K562 (cell line): ENCODE results near the gene ASB7. TPM values are rescaled to one million over a fixed set of nuclear protein-coding genes. Genes with fewer than 3 reads are reported as not detected.

Experiments
- ATAC-seq: fragments of 200-7000 bp; cut with Tn5 transposase; 3 replicates; pipeline ENCODE4 v1.9.1; 2020; ENCODE audit warnings: moderate library complexity
- BruUV-seq: library from RNA; stranded (reverse); fragments of 400-500 nt; replicated peaks from 2 replicates; lab custom pipeline; 2021; lab: Mats Ljungman, UMichigan
- CTCF ChIA-PET: fragments of 300-600 bp; formaldehyde crosslinking; extraction: SDS; loops from one replicate; lab custom pipeline; 2021; ENCODE audit warnings: low intra/inter-chr PET ratio; lab: Yijun Ruan, JAX
- POLR2A ChIA-PET: fragments of 300-600, 350-650 bp; sonication (Branson Sonifier 250); formaldehyde crosslinking; extraction: SDS; loops from one replicate; lab custom pipeline; 2021; ENCODE audit warnings: antibody characterized with exemption, inconsistent platforms; lab: Yijun Ruan, JAX
- DNase-seq, 4 experiments: peaks; one replicate each; pipeline versions ENCODE4 v3.0.0 to v3.0.0-alpha.2; 2011 to 2018; ENCODE audit warnings: low spot score in 3 of 4, mixed read lengths in 3 of 4; ENCODE audit errors: extremely low read depth in 1 of 4
- FAIRE-seq: peaks from 2 replicates; lab custom pipeline; 2011; peaks lifted over from hg19 to GRCh38; lab: Jason Lieb, UNC
- H2AFZ ChIP-seq: 2 replicates; pipeline ENCODE4 v1.6.0; 2011; ENCODE audit warnings: low read depth, low read length, control low read depth, inconsistent platforms
- H3K27ac ChIP-seq: fragments of 200-600 bp; 3 replicates; pipeline ENCODE4 v1.8.0; 2011; ENCODE audit warnings: low read depth, mild to moderate bottlenecking, control low read depth, inconsistent platforms, low read length, moderate library complexity, mixed read lengths; ENCODE audit errors: extremely low read depth
- H3K27me3 ChIP-seq, 2 experiments: fragments of 300-600 bp in 1 of 2; 2 replicates in 1 of 2; 3 replicates in 1 of 2; pipeline versions ENCODE4 v1.6.0 to v1.8.0; 2011; ENCODE audit warnings: inconsistent platforms in 2 of 2, low read length in 2 of 2, mild to moderate bottlenecking in 1 of 2, mixed read lengths in 1 of 2, moderate library complexity in 1 of 2; ENCODE audit not compliant: control insufficient read depth in 2 of 2, insufficient read depth in 2 of 2
- H3K36me3 ChIP-seq: fragments of 300-600 bp; 3 replicates; pipeline ENCODE4 v1.8.0; 2011; ENCODE audit warnings: mild to moderate bottlenecking, low read length, inconsistent platforms; ENCODE audit not compliant: control insufficient read depth, insufficient read depth
- H3K4me1 ChIP-seq, 2 experiments: fragments of 200-600 bp in 1 of 2; replicated peaks in 1 of 2; 2 replicates in 1 of 2; 3 replicates in 1 of 2; pipeline versions ENCODE4 v1.5.1 to v1.8.0; 2011; ENCODE audit warnings: inconsistent platforms in 2 of 2, low read length in 2 of 2, mild to moderate bottlenecking in 1 of 2, mixed read lengths in 1 of 2, moderate library complexity in 1 of 2; ENCODE audit not compliant: control insufficient read depth in 2 of 2, insufficient read depth in 2 of 2
- H3K4me2 ChIP-seq: 2 replicates; pipeline ENCODE4 v1.6.1; 2011; ENCODE audit warnings: low read length, control low read depth, inconsistent platforms, mixed read lengths; ENCODE audit not compliant: insufficient read depth
- H3K4me3 ChIP-seq: fragments of 200-600 bp; sonication (generic), shearing (Covaris generic); 2 replicates; pipeline ENCODE4 v1.5.1; 2016; ENCODE audit warnings: control low read depth, inconsistent platforms
- H3K79me2 ChIP-seq: fragments of 200-600 bp; 3 replicates; pipeline ENCODE4 v1.8.0; 2011; ENCODE audit warnings: low read length, inconsistent platforms; ENCODE audit not compliant: control insufficient read depth, insufficient read depth
- H3K9ac ChIP-seq, 2 experiments: 2 replicates each; pipeline versions ENCODE4 v1.6.0 to v1.6.1; 2011; ENCODE audit warnings: low read depth in 2 of 2, low read length in 2 of 2, control low read depth in 1 of 2, inconsistent platforms in 1 of 2, mild to moderate bottlenecking in 1 of 2, mixed read lengths in 1 of 2; ENCODE audit not compliant: insufficient read depth in 1 of 2
- H3K9me1 ChIP-seq: one replicate; pipeline ENCODE4 v1.6.0; 2011; ENCODE audit warnings: inconsistent platforms, mild to moderate bottlenecking, low read length, moderate library complexity; ENCODE audit not compliant: control insufficient read depth, insufficient read depth
- H3K9me3 ChIP-seq: replicated peaks from 2 replicates; pipeline ENCODE4 v1.5.1; 2011; ENCODE audit warnings: low read depth, low read length, inconsistent platforms; ENCODE audit not compliant: control insufficient read depth, insufficient read depth
- H4K20me1 ChIP-seq: replicated peaks from 2 replicates; pipeline ENCODE4 v1.6.1; 2011; ENCODE audit warnings: low read length, inconsistent platforms, mixed read lengths; ENCODE audit not compliant: control insufficient read depth, insufficient read depth
- CC2D1A ChIP-seq: fragments of 450-650 bp; IDR thresholded peaks from 2 replicates; pipeline ENCODE4 v1.6.1; 2017; ENCODE audit warnings: mild to moderate bottlenecking
- CTCF ChIP-seq, 3 experiments: IDR thresholded peaks in 2 of 3; conservative IDR thresholded peaks in 1 of 3; 2 replicates each; pipeline ENCODE4 v1.5.1; 2011 to 2012; ENCODE audit warnings: low read length in 3 of 3, mild to moderate bottlenecking in 3 of 3, control low read depth in 2 of 3, improper control_type of control experiment in 1 of 3, inconsistent platforms in 1 of 3, low read depth in 1 of 3, mixed read lengths in 1 of 3, moderate library complexity in 1 of 3; ENCODE audit not compliant: insufficient read depth in 2 of 3
- MYBL2 ChIP-seq, 2 experiments: fragments of 450-650 bp in 1 of 2; sonication (generic) in 1 of 2; formaldehyde crosslinking in 1 of 2; IDR thresholded peaks; 2 replicates each; pipeline versions ENCODE4 v1.6.1 to v1.8.1; 2017 to 2022; ENCODE audit warnings: borderline replicate concordance in 1 of 2, inconsistent platforms in 1 of 2, low read depth in 1 of 2, mild to moderate bottlenecking in 1 of 2, missing genetic modification reagents in 1 of 2, moderate library complexity in 1 of 2
- OTX1 ChIP-seq: fragments of 450-650 bp; formaldehyde crosslinking; IDR thresholded peaks from 2 replicates; pipeline ENCODE4 v1.4.0; 2022; ENCODE audit warnings: mild to moderate bottlenecking
- THRB ChIP-seq: fragments of 450-650 bp; formaldehyde crosslinking; conservative IDR thresholded peaks from 2 replicates; pipeline ENCODE4 v1.4.0; 2022; ENCODE audit warnings: mild to moderate bottlenecking, missing genetic modification characterization
- WGBS: fragments of 100-300 bp; shearing (Covaris generic); methylation state at CpG from one replicate; pipeline ENCODE4 v1.1.6; 2016; ENCODE audit warnings: low coverage, mixed read lengths; ENCODE audit not compliant: insufficient coverage; ENCODE audit errors: missing lambda C conversion rate; 5-methylcytosine and 5-hydroxymethylcytosine counted together
- in situ Hi-C: fragments of 300-500 bp; cut with MboI; formaldehyde crosslinking; loops from 4 replicates; pipeline ENCODE4 v1.15.0; 2018; ENCODE audit warnings: inconsistent platforms, mixed read lengths
- intact Hi-C: fragments of 100-400 bp; cut with micrococcal nuclease; formaldehyde crosslinking; loops from 2 replicates; pipeline ENCODE4 v1.14.2; 2022
- polyA plus RNA-seq, 8 experiments: library from polyadenylated mRNA; depleted of rRNA in 4 of 8; stranded (reverse) in 5 of 8; unstranded in 3 of 8; fragments of >200 nt; fragmentation: Nextera tagmentation in 2 of 8; fragmentation: Illumina TruSeq in 1 of 8; extraction: Ambion mirVana in 2 of 8; extraction: Trizol in 1 of 8; gene quantifications; 2 replicates each; pipeline versions ENCODE4 v1.2.1 to v1.2.3, GENCODE V29; 2011 to 2014; ENCODE audit warnings: inconsistent platforms in 1 of 8, missing spikeins in 1 of 8
- total RNA-seq, 7 experiments: library from RNA; depleted of rRNA in 6 of 7; stranded (reverse); fragments of >200 nt in 6 of 7; fragmentation: Illumina TruSeq in 2 of 7; extraction: Trizol in 2 of 7; gene quantifications; 2 replicates each; pipeline versions ENCODE4 v1.2.1 to v1.2.3, GENCODE V29; 2011 to 2021; ENCODE audit warnings: low replicate concordance in 1 of 7

The ASB7 gene
- total and polyA plus RNA-seq, 9 of the 15 experiments (the other 6 are each of a cell fraction or from before 2014, with no cell fraction given) = 1.8 to 10.1 (median 6.8) TPM

GRCh38 chr15:100663086-100663914 lies 60.9 kb downstream of the ASB7 start:
- Histone ChIP-seq H3K36me3 (no peaks in the 10 kb centered on the region), H3K4me2 (no peak overlapping the region), H3K9ac (no peak overlapping the region), H3K27me3 (peaks cover 44 to 65% of the 10 kb centered on the region in 2 experiments), H3K9me1 (no peaks in the 10 kb centered on the region), H3K79me2 (no peaks in the 10 kb centered on the region), H4K20me1 (no peaks in the 10 kb centered on the region; the same call in 1 of the 2 replicates), H3K9me3 (no peaks in the 10 kb centered on the region), H3K27ac (no peak overlapping the region), H3K4me3 (no peak overlapping the region), H3K4me1 (no peaks in the 10 kb centered on the region), H2AFZ (no peak overlapping the region)
- in situ Hi-C loops (no loop called here), intact Hi-C loops (no loop called here)
- BruUV-seq = no TSS peak
- POLR2A ChIA-PET = no interaction called here
- ATAC-seq (peak; percentile 69), DNase-seq (peak; percentile 13 to 50 (median 25)), FAIRE-seq (no peak)
- CTCF ChIA-PET = no interaction called here
- TF ChIP-seq OTX1 (CRISPR knock-in tag) (no peak), THRB (CRISPR knock-in tag) (no peak), CTCF (IDR thresholded peaks at IDR 0.05 in 2 of 3, conservative IDR thresholded peaks at IDR 0.05 in 1 of 3; ENCODE audit: insufficient read depth in 2 of 3, low read depth in 1 of 3, low read length in 3 of 3) (peak; percentile 23 to 33 (median 27); a peak in 2 of 6 replicates), MYBL2 (IDR thresholded peaks at IDR 0.05; ENCODE audit: low read depth) (no peak), MYBL2 (CRISPR knock-in tag; IDR thresholded peaks at IDR 0.05; ENCODE audit: borderline replicate concordance) (no peak), CC2D1A (no peak)
- WGBS = 3% methylated on average over 13 of the region's 13 CpGs
